WERI-Rb-1 (cell line): ENCODE data around the gene ACOT8.

Experiments
- DNase-seq: peaks from one replicate; pipeline ENCODE4 v3.0.0-alpha.2; 2020
- H3K27ac ChIP-seq: fragments of 250-450 bp; sonication (Bioruptor Pico); 2 replicates; pipeline ENCODE4 v1.5.1; 2020; ENCODE audit warnings: mild to moderate bottlenecking, moderate library complexity
- H3K27me3 ChIP-seq: fragments of 250-450 bp; sonication (Bioruptor Pico); 2 replicates; pipeline ENCODE4 v1.5.1; 2021; ENCODE audit warnings: mild to moderate bottlenecking, low read depth, moderate library complexity; ENCODE audit not compliant: insufficient read depth, severe bottlenecking
- H3K36me3 ChIP-seq: fragments of 250-450 bp; sonication (Bioruptor Pico); 2 replicates; pipeline ENCODE4 v1.5.1; 2020; ENCODE audit warnings: mild to moderate bottlenecking, moderate library complexity
- H3K4me3 ChIP-seq: 2 replicates; pipeline ENCODE4 v1.5.1; 2011; ENCODE audit warnings: low read depth, mild to moderate bottlenecking, control low read depth, low read length
- H3K9me3 ChIP-seq: fragments of 250-450 bp; sonication (Bioruptor Pico); 2 replicates; pipeline ENCODE4 v1.5.1; 2021; ENCODE audit warnings: mild to moderate bottlenecking, moderate library complexity; ENCODE audit not compliant: severe bottlenecking
- TF ChIP-seq, protein P1 (sequence below): IDR thresholded peaks from 2 replicates; pipeline ENCODE4 v1.5.1; 2011; ENCODE audit warnings: low read depth, mild to moderate bottlenecking, control low read depth, inconsistent platforms, low read length

ACOT8 gene

DNA sequence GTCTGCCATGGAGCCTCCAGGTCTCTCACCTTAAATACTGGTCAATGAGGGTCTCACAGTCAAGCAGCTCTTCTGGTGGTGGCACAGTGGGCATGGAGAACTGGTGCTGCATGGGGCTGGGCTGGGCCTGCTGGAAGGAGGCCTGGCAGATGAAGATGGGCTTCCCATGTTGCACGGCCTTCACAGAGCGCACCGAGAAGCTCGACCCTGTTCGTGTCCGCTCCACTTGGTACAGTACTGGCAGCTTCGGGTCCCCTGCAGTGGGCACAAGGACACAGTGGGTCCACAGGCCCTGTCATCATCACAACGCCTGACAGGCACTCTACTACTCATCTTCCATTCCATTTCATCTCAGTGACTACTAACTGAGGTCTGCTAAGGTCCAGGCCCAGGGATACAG is 8.8 kb downstream of the ACOT8 start:
- Histone ChIP-seq H3K4me3 (no peak overlapping the region), H3K27me3 (no peaks in the 10 kb centered on the region), H3K27ac (no peak overlapping the region), H3K9me3 (no peaks in the 10 kb centered on the region), H3K36me3 (peaks cover 21% of the 10 kb centered on the region)
- DNase-seq, result no peak
- TF ChIP-seq, protein P1, sequence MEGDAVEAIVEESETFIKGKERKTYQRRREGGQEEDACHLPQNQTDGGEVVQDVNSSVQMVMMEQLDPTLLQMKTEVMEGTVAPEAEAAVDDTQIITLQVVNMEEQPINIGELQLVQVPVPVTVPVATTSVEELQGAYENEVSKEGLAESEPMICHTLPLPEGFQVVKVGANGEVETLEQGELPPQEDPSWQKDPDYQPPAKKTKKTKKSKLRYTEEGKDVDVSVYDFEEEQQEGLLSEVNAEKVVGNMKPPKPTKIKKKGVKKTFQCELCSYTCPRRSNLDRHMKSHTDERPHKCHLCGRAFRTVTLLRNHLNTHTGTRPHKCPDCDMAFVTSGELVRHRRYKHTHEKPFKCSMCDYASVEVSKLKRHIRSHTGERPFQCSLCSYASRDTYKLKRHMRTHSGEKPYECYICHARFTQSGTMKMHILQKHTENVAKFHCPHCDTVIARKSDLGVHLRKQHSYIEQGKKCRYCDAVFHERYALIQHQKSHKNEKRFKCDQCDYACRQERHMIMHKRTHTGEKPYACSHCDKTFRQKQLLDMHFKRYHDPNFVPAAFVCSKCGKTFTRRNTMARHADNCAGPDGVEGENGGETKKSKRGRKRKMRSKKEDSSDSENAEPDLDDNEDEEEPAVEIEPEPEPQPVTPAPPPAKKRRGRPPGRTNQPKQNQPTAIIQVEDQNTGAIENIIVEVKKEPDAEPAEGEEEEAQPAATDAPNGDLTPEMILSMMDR, result no peak

DNA sequence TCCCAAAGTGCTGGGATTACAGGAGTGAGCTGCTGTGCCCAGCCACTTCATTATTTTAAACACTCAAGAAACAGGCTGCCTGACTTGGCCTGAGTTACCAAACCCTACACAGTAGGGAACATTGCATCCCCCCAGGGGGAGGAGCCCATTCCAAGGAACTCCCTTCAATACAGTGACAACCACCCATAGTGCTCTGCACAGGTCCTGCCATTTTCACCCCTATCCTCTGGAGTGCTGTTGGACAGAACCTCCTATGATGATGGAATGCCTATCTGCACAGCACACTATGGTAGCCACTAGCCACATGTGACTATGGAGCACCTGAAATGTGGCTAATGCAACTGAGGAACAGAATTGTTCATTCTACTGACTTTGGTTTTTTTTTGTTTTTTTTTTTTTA is 11.7 kb downstream of the ACOT8 start:
- Histone ChIP-seq H3K4me3 (no peak overlapping the region), H3K9me3 (no peaks in the 10 kb centered on the region), H3K36me3 (peaks cover 34% of the 10 kb centered on the region), H3K27ac (no peak overlapping the region), H3K27me3 (no peaks in the 10 kb centered on the region)
- TF ChIP-seq, protein P1, result no peak
- no peak for DNase-seq

DNA sequence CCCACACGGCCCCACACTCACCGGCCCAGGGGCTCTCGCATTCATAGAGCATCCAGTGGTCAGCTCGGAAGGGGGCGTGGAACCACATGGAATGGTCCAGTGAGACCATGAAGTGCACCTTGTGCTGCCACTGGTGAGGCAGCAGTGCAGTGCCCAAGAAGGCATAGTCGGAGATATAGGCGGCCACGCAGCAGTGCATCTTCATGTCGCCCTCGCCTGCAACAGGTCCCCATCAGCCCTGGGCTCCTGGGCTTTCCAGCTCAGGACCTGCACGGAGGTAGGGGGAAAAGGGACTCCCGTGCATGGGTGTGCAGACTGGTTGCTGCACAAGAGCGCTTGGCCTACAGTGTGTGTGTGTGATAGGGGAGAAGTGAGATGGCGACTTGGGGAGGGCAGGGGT is 13.7 kb downstream of the ACOT8 start:
- no peak overlapping the region for H3K4me3 ChIP-seq
- TF ChIP-seq, protein P1, result no peak
- no peaks in the 10 kb centered on the region for H3K9me3 ChIP-seq
- H3K27ac ChIP-seq, result no peak overlapping the region
- no peaks in the 10 kb centered on the region for H3K27me3 ChIP-seq
- H3K36me3 ChIP-seq, result peaks cover 34% of the 10 kb centered on the region
- DNase-seq, result no peak

DNA sequence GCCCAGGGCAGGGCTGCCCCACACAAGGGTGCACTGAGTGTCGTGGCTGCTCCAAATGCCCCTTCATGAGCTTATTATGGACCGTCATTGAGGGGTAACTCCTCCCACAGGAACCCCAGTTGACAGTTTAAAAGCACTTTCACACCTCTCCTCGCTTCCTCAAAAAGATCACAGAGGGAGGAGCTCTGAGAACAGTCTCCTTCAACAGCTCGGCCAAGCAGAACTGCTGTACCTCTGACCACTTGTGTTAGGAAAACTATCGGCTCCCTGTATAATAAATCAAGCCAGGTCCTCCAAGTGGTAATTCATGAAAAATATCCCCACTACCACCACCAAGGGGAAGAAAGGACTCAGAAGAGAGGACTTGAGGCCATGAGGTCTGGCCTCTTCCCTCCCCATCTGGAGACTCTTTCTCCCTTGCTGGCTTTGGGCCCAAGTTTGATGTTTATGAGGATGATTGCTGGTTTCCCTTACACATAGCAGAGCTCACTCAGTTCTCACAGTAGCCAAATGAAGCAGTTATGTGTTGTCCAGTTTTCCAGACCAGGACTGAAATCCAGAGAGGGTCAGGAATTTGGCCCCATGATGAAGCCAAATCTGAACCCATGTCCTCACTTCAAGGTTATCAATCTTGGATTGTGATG is 14.9 kb downstream of the ACOT8 start:
- Histone ChIP-seq H3K36me3 (peaks cover 34% of the 10 kb centered on the region), H3K9me3 (no peaks in the 10 kb centered on the region), H3K27me3 (no peaks in the 10 kb centered on the region), H3K4me3 (no peak overlapping the region), H3K27ac (no peak overlapping the region)
- TF ChIP-seq, protein P1, result no peak
- DNase-seq, result no peak

DNA sequence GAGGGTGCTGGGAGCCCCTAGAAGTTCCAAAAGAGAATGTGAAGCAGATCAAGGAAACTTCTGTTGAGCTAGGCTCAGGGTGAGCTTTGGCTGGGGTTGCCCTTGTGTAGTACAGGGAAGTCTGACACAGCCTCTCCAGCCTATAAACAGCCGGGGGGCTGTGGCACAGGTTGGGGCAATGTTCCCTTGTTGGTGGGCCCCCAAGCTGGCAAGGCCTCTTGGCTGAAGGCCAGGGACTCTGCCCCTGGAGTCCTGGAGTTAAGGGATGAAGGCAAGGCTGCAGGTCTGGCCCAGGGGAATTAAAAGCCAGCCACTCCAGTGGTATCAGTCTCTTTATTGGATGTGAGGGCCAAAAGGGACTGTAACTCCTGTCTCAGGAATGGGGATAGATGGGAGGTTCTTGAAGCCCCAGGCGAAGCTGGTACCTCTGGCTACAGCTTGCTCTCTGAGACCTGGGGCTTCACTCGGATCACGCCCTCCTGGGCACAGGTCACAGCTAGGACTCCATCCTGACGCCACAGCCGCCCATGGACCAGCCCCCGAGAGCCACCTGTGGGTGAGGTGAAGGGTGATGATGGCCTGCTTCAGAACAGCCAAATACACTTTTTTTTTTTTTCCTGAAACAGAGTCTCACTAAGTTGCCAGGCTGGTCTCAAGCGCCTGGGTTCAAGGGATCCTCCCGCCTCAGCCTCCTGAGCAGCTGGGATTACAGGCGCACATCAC is 15.6 kb downstream of the ACOT8 start:
- no peaks in the 10 kb centered on the region for H3K27me3 ChIP-seq
- H3K36me3 ChIP-seq, result peaks cover 34% of the 10 kb centered on the region
- TF ChIP-seq, protein P1, result no peak
- H3K27ac ChIP-seq, result no peak overlapping the region
- DNase-seq, result no peak
- no peak overlapping the region for H3K4me3 ChIP-seq
- H3K9me3 ChIP-seq, result no peaks in the 10 kb centered on the region

DNA sequence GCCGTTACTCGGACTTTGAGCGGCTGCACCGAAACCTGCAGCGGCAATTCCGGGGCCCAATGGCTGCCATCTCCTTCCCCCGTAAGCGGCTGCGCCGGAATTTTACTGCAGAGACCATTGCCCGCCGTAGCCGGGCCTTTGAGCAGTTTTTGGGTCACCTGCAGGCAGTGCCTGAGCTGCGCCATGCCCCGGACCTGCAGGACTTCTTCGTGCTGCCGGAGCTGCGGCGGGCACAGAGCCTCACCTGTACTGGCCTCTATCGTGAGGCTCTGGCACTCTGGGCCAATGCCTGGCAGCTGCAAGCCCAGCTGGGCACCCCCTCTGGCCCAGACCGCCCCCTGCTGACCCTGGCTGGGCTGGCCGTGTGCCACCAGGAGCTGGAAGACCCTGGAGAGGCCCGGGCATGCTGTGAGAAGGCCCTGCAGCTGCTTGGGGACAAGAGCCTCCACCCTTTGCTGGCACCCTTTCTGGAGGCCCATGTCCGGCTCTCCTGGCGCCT is 16.4 kb downstream of the ACOT8 start:
- no peak for DNase-seq
- H3K36me3 ChIP-seq, result peaks cover 29% of the 10 kb centered on the region
- no peaks in the 10 kb centered on the region for H3K9me3 ChIP-seq
- no peak overlapping the region for H3K4me3 ChIP-seq
- TF ChIP-seq, protein P1, result no peak
- no peaks in the 10 kb centered on the region for H3K27me3 ChIP-seq
- no peak overlapping the region for H3K27ac ChIP-seq
